ENCODE results near the gene RELA. TPM values are rescaled to one million over a fixed set of nuclear protein-coding genes. Genes with fewer than 3 reads are reported as not detected.

Gene RELA
- total RNA-seq, 2 experiments from 2014 or later = 69.6 to 71.6 TPM

DNA sequence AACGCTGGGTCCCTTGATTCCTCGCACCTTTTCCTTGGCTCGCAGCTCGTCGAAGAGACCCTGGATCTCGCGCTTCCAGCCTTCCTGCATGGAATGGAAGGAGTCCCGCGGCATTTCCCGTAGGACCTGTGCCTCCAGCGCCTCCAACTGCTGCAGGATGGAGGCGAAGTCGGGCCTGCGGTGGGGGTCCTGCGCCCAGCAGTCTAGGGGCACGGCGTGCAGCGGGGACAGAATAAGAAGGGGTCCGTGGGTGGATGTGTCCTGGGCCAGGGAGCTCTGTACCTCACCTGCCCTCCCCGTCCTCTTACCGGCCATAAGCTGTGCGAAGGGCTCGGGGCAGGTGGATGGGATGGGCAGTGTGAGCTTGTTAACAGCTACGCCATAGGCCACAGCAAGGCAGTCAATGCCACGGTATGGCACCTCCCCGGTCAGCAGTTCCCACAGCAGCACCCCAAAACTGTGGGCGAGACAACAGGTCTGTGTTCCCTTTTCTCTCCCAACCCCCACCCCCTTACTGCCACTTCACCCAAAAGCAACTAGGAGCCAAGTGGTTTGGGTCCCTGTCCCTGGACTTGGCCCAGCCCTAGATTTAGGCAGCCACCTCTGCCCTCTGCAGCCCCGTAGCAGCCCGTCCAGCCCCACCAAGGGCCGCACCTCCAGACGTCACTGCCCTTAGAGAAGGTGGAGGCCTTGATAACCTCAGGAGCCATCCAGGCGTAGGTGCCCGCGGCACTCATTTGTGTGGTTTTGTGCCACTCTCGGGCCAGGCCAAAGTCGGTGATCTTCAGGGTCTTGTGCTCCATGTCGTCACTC is 54.9 kb downstream of the RELA start:
- no peaks in the 10 kb centered on the region for H3K27me3 Mint-ChIP-seq
- no peak overlapping the region for H3K27ac Mint-ChIP-seq
- H3K4me3 Mint-ChIP-seq = no peak overlapping the region
- H3K36me3 Mint-ChIP-seq = peaks cover 14% of the 10 kb centered on the region
- DNase-seq = no peak
- no peaks in the 10 kb centered on the region for H3K9me3 Mint-ChIP-seq
- peaks cover 37% of the 10 kb centered on the region for H3K4me1 Mint-ChIP-seq

DNA sequence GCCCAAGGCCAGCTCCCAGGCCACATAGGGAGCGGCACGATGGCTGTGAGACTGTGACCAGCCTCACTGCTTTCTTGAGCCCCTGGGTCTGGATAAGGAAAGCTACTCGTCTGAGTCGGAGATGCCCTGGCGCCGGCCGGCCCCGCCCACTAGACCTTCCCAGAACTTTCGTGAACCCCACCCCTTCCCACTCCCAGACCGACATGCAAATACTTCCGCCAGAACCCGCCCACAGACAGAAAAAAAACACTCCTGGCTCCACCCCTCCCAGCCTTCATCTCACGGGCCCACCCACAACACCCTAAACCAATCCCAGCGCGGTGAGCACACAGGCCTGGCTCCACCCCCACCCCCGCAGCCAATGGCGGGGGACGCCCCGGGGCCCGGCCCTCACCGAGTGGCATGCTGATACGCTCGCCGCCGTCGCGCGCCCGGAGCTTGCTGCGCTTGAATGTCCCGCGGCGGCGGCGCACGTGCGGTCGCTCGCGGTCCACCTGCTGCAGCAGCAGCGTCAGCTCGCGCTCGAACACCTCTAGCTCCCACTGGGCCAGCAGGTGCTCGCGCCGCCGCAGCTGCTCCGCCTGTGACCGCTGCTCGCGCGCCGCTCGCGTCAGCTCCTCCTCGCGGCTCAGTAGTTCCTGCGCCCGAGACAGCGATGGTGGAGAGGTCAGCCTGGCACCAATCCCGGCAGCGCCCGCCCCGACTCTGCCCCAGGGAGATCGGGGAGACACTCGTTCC is 55.7 kb downstream of the RELA start:
- Mint-ChIP-seq H3K36me3 (peaks cover 11% of the 10 kb centered on the region), H3K27ac (no peak overlapping the region), H3K9me3 (no peaks in the 10 kb centered on the region), H3K27me3 (no peaks in the 10 kb centered on the region), H3K4me1 (peaks cover 29% of the 10 kb centered on the region), H3K4me3 (no peak overlapping the region)
- DNase-seq = no peak

GRCh38 chr11:65604258-65604657 is 58.5 kb downstream of the RELA start:
- peaks cover 6% of the 10 kb centered on the region for H3K36me3 Mint-ChIP-seq
- no peak for DNase-seq
- no peak overlapping the region for H3K4me3 Mint-ChIP-seq
- H3K27ac Mint-ChIP-seq = no peak overlapping the region
- H3K4me1 Mint-ChIP-seq = peaks cover 10% of the 10 kb centered on the region
- no peaks in the 10 kb centered on the region for H3K27me3 Mint-ChIP-seq
- H3K9me3 Mint-ChIP-seq = no peaks in the 10 kb centered on the region

Other genes with a start within 250 kb of the RELA start
- 100 to 1,000 TPM; 136 to 155 TPM for gene NEAT1, start 240.1 kb downstream of the RELA start, total RNA-seq
- gene MALAT1, start 163.9 kb downstream of the RELA start, total RNA-seq = 1,000 to 10,000 TPM; 2,463 to 2,829 TPM
- 10 to 100 TPM; 70.5 to 80.3 TPM for gene SCYL1, start 137.8 kb downstream of the RELA start, total RNA-seq
- gene LTBP3, start 104.6 kb downstream of the RELA start, total RNA-seq = 10 to 100 TPM; 35.5 to 36.0 TPM
- gene ZNRD2, start 92.4 kb downstream of the RELA start, total RNA-seq = 10 to 100 TPM; 59.1 to 63.3 TPM
- gene FAM89B, start 90.4 kb downstream of the RELA start, total RNA-seq = 10 to 100 TPM; 13.6 to 15.0 TPM
- 10 to 100 TPM; 55.7 to 60.0 TPM for gene EHBP1L1, start 86.9 kb downstream of the RELA start, total RNA-seq
- gene KCNK7, start 67.1 kb downstream of the RELA start, total RNA-seq = under 1 TPM; 0.37 to 0.62 TPM
- 10 to 100 TPM; 51.2 to 54.8 TPM for gene MAP3K11, start 48.7 kb downstream of the RELA start, total RNA-seq
- 10 to 100 TPM; 40.9 to 42.6 TPM for gene PCNX3, start 47.1 kb downstream of the RELA start, total RNA-seq
- gene SIPA1, start 24.8 kb downstream of the RELA start, total RNA-seq = 100 to 1,000 TPM; 123 to 127 TPM
- 10 to 100 TPM; 65.0 to 65.4 TPM for gene KAT5, start 49.3 kb upstream of the RELA start, total RNA-seq
- gene RNASEH2C, start 57.9 kb upstream of the RELA start, total RNA-seq = 100 to 1,000 TPM; 104 to 108 TPM
- 10 to 100 TPM; 20.4 to 20.6 TPM for gene AP5B1, start 118.1 kb upstream of the RELA start, total RNA-seq
- under 1 TPM; 0.42 to 0.45 TPM for gene OVOL1, start 124.1 kb upstream of the RELA start, total RNA-seq
- 1 to 10 TPM; 2.4 to 3.3 TPM for gene SNX32, start 171.0 kb upstream of the RELA start, total RNA-seq
- gene CFL1, start 195.3 kb upstream of the RELA start, total RNA-seq = 1,000 to 10,000 TPM; 1,050 to 1,075 TPM
- gene MUS81, start 197.5 kb upstream of the RELA start, total RNA-seq = 10 to 100 TPM; 64.0 to 67.4 TPM
- 1 to 10 TPM; 8.5 to 8.9 TPM for gene EFEMP2, start 209.9 kb upstream of the RELA start, total RNA-seq
- 10 to 100 TPM; 39.3 to 41.5 TPM for gene CTSW, start 216.9 kb upstream of the RELA start, total RNA-seq
- gene FIBP, start 225.6 kb upstream of the RELA start, total RNA-seq = 100 to 1,000 TPM; 113 to 114 TPM
- 10 to 100 TPM; 78.5 to 81.3 TPM for gene CCDC85B, start 227.8 kb upstream of the RELA start, total RNA-seq
- 10 to 100 TPM; 15.8 to 16.0 TPM for gene FOSL1, start 237.5 kb upstream of the RELA start, total RNA-seq